ENCODE measurements around the gene PLB1. TPM values are rescaled to one million over a fixed set of nuclear protein-coding genes. Genes with fewer than 3 reads are reported as not detected.

The PLB1 gene
- total and polyA plus RNA-seq, 8 donors, result 0.45 to 18.8 (median 3.4) TPM

DNA sequence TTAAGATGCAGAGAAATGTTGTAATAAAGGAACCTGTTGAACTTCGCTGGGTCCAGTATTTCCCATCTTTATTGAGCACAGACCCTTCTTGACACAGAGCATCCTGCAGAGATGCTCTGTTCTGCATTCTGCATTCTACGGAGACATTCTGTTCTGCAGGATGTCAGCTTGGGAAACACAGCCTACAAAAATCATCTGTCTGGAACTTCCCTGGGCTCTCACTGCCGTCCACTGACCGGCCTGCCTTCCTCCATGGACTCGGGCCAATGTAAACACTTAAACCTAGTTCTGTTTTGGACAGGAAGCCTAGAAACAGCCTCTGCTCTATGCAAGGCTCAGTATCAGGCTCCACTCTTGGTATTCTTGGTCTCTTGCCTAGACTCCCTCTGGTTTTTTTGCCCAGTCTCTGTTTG, 165.7 kb downstream of the PLB1 start:
- H3K36me3 ChIP-seq, result no peaks in the 10 kb centered on the region
- whole genome bisulfite sequencing, 5 donors, result 15 to 33% (median 21%) methylated on average over 5 of the region's 5 CpGs
- H3K27ac ChIP-seq, result peak overlapping the region; percentile 62 to 88 (median 81)
- no peaks in the 10 kb centered on the region for H3K9me3 ChIP-seq
- DNase-seq, result peak; percentile 80 to 90
- H3K27me3 ChIP-seq, result no peaks in the 10 kb centered on the region
- no peak overlapping the region for H3K4me3 ChIP-seq
- intact Hi-C loops (cut with DNase I; ENCODE audit: low total_unique reads), result no loop called here
- TF ChIP-seq, protein P1, sequence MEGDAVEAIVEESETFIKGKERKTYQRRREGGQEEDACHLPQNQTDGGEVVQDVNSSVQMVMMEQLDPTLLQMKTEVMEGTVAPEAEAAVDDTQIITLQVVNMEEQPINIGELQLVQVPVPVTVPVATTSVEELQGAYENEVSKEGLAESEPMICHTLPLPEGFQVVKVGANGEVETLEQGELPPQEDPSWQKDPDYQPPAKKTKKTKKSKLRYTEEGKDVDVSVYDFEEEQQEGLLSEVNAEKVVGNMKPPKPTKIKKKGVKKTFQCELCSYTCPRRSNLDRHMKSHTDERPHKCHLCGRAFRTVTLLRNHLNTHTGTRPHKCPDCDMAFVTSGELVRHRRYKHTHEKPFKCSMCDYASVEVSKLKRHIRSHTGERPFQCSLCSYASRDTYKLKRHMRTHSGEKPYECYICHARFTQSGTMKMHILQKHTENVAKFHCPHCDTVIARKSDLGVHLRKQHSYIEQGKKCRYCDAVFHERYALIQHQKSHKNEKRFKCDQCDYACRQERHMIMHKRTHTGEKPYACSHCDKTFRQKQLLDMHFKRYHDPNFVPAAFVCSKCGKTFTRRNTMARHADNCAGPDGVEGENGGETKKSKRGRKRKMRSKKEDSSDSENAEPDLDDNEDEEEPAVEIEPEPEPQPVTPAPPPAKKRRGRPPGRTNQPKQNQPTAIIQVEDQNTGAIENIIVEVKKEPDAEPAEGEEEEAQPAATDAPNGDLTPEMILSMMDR (IDR thresholded peaks at IDR 0.05), result peak in 1 of 7 experiments; percentile 14
- peak; percentile 76 for TF ChIP-seq EP300 (IDR thresholded peaks at IDR 0.05)
- TF ChIP-seq POLR2AphosphoS5 (IDR thresholded peaks at IDR 0.05), result peak; percentile 84 to 94 (median 86)
- no peak for TF ChIP-seq POLR2A (IDR thresholded peaks at IDR 0.05)
- H3K4me1 ChIP-seq, result peaks cover 51 to 93% (median 66%) of the 10 kb centered on the region in 4 donors

DNA sequence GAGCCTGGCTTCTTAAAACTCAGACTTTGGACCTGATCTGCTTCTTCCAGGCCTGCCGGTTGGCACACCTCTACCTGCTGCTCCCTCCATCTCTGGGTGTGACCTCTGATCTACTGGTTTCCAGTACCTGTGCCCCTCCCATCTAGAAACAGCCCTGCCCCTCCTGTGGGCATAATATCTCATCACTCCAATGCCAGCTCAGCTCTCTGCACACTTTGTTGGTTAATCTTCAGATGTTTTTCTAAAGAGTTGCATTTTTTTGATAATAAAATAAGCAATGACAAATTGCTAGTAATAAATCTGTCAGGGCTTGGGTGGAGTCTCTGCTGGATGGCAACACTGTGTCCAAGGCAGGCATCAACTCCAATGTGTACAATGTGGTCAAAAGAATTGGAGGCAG, 166.2 kb downstream of the PLB1 start:
- no peaks in the 10 kb centered on the region for H3K36me3 ChIP-seq
- intact Hi-C loops (cut with DNase I; ENCODE audit: low total_unique reads), result no loop called here
- H3K9me3 ChIP-seq, result no peaks in the 10 kb centered on the region
- DNase-seq, result peak; percentile 77 to 82
- 22 to 71% (median 35%) methylated on average over 1 of the region's 1 CpG for WGBS, 5 donors
- no peaks in the 10 kb centered on the region for H3K27me3 ChIP-seq
- H3K4me3 ChIP-seq, result no peak overlapping the region
- peak overlapping the region; percentile 62 to 88 (median 81) for H3K27ac ChIP-seq
- peaks cover 51 to 93% (median 66%) of the 10 kb centered on the region in 4 donors for H3K4me1 ChIP-seq
- no peak for TF ChIP-seq EP300 (IDR thresholded peaks at IDR 0.05)
- TF ChIP-seq, protein P1 (IDR thresholded peaks at IDR 0.05), result no peak
- no peak for TF ChIP-seq POLR2A (IDR thresholded peaks at IDR 0.05)
- no peak for TF ChIP-seq POLR2AphosphoS5 (IDR thresholded peaks at IDR 0.05)

DNA sequence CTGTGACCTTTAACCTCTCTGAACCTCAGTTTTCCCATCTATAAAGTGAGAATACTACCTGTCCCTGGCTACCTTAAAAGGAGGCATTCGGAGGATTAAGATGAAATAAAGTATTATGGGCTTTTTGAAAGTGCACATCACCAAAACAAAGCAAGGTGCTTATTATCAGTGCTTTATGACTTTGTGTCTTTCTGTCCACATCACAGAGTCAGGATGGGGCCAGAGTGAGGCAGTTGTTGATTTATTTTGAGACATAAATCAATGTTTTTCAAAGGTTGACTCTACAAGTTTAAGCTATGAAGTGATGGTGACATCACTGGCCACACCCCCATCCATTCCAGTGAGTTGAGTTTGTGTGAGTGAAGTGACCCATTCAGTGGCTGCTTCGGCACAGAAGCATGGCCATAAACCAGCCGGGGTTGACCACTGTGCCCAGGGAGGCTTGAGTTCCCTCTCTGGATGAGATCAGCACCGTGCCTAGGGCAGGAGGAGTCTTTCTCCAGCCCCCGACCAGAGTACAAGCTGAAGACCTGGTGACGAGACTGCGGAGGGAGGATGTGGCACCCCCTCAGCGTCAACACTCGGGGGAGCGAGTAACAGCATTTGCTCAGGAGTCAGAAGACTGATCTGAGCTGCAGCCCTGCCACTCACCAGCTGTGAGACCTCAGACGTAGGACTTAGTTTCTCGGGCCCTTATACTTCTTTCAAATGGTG, 166.8 kb downstream of the PLB1 start:
- peak overlapping the region; percentile 62 to 88 (median 81) for H3K27ac ChIP-seq
- H3K4me3 ChIP-seq, result no peak overlapping the region
- H3K9me3 ChIP-seq, result no peaks in the 10 kb centered on the region
- TF ChIP-seq POLR2A (IDR thresholded peaks at IDR 0.05) (no peak), POLR2AphosphoS5 (IDR thresholded peaks at IDR 0.05) (peak in 1 of 3 donors; percentile 37), EP300 (IDR thresholded peaks at IDR 0.05) (no peak)
- TF ChIP-seq, protein P1 (IDR thresholded peaks at IDR 0.05), result no peak
- intact Hi-C loops (cut with DNase I; ENCODE audit: low total_unique reads), result no loop called here
- no peaks in the 10 kb centered on the region for H3K36me3 ChIP-seq
- peak; percentile 53 to 80 for DNase-seq
- peaks cover 47 to 88% (median 63%) of the 10 kb centered on the region in 4 donors for H3K4me1 ChIP-seq
- WGBS, 5 donors, result 68 to 76% (median 71%) methylated on average over 11 to 12 of the region's 12 CpGs
- H3K27me3 ChIP-seq, result no peaks in the 10 kb centered on the region

DNA sequence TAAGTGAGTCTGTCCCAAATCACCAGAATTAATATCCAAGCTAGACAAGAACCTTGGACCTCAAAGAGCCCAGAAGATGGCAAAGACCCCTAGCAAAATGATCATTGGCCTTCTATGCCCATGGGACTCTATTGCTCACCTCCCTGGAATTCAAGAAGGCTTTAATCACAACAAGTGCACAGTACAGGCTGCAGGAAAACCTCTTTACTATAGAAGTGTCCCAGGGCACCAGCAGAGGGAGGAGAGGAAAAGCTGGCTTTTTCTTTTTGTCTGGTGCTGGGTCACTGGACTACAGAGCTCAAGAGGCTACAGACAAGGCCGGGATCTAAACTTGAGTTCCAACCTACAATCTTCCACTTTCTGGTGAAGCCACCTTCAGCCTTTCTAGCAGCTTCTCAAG, 167.5 kb downstream of the PLB1 start:
- no peaks in the 10 kb centered on the region for H3K27me3 ChIP-seq
- no peaks in the 10 kb centered on the region for H3K9me3 ChIP-seq
- peaks cover 42 to 81% (median 56%) of the 10 kb centered on the region in 4 donors for H3K4me1 ChIP-seq
- H3K36me3 ChIP-seq, result no peaks in the 10 kb centered on the region
- no peak for DNase-seq
- H3K4me3 ChIP-seq, result no peak overlapping the region
- TF ChIP-seq, protein P1 (IDR thresholded peaks at IDR 0.05), result peak in 1 of 7 experiments; percentile 5
- TF ChIP-seq EP300 (IDR thresholded peaks at IDR 0.05) (no peak), POLR2A (IDR thresholded peaks at IDR 0.05) (no peak)
- intact Hi-C loops (cut with DNase I; ENCODE audit: low total_unique reads), result no loop called here
- WGBS, 5 donors, result 48 to 85% (median 75%) methylated on average over 1 of the region's 1 CpG
- H3K27ac ChIP-seq, result peak overlapping the region; percentile 41 to 88 (median 81)

Data from stomach (tissue), 9 donors.